GM12864 (cell line): ENCODE data around the gene IPO5.

Source experiments
- DNase-seq: peaks from one replicate; pipeline ENCODE4 v3.0.0-alpha.2; 2011; ENCODE audit warnings: low read depth
- H3K4me3 ChIP-seq: 2 replicates; pipeline ENCODE4 v1.5.1; 2011; ENCODE audit warnings: mild to moderate bottlenecking, low read depth, low read length, control low read depth
- CTCF ChIP-seq: IDR thresholded peaks from 2 replicates; pipeline ENCODE4 v1.5.1; 2011; ENCODE audit warnings: low read depth, mild to moderate bottlenecking, moderate library complexity, low read length, control low read depth, inconsistent platforms; ENCODE audit errors: missing control alignments

The IPO5 gene

DNA sequence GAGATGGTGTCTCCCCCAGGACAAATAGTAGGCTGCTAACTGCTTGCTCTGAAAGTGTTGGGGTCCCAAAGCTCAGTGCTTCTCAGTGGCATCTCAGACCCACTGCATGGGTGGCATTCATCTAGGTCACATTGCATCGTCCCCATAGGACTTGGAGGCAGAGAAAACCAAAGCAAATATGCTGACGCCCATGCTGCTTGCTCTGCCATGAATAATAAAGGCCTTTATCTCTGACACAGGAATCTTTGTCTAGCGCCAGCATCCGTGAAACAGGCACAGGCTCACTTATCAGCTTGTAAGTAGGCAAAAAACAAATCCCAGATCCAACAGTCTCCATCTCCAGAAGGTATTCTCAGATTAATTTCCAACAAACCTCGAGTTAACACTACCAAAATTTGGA lies 18.9 kb upstream of the IPO5 start:
- no peak for DNase-seq
- no peak overlapping the region for H3K4me3 ChIP-seq
- no peak for TF ChIP-seq CTCF

DNA sequence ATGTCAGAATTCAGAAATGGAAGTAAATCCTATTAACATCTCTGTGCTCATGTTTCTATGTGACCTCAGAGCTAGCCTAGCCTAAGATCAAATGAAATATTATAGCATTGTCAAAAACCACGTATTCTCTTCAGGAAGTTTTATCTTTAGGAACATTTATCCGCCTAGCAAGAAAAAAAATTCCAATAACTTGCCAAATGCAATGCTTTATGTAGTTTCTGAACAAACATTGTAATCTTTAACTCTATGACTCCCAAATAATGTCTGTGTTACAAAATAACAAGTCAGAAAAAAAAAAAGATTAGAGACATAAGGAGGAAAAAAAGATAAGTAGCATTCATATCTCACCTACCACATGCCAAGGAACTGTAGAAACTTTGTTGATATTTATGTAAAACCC lies 18.4 kb upstream of the IPO5 start:
- no peak for TF ChIP-seq CTCF
- no peak overlapping the region for H3K4me3 ChIP-seq
- no peak for DNase-seq

DNA sequence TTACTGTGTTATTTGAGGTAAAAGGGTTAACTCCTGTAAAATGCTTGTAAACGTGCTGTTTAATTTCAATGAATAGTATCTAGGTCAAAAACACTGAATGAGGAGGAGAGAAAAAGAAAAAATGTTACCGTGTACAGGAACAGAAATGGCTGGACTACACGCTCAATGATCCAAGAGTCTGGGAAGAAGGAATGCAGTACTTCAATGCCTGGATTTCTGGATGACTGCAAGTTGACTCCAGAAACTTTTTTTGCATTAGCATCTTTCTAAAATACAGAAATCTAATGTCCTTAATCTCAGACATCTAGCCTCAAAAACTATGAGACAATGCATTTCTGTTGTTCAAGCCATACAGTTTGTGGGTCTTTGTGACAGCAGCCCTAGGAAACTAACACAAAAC lies 17.4 kb upstream of the IPO5 start:
- DNase-seq = no peak
- no peak for TF ChIP-seq CTCF
- no peak overlapping the region for H3K4me3 ChIP-seq

- H3K4me3 ChIP-seq = no peak overlapping the region
- TF ChIP-seq CTCF = no peak
- no peak for DNase-seq
Measured at GRCh38 chr13:97938706-97939475, 14.6 kb upstream of the IPO5 start.

DNA sequence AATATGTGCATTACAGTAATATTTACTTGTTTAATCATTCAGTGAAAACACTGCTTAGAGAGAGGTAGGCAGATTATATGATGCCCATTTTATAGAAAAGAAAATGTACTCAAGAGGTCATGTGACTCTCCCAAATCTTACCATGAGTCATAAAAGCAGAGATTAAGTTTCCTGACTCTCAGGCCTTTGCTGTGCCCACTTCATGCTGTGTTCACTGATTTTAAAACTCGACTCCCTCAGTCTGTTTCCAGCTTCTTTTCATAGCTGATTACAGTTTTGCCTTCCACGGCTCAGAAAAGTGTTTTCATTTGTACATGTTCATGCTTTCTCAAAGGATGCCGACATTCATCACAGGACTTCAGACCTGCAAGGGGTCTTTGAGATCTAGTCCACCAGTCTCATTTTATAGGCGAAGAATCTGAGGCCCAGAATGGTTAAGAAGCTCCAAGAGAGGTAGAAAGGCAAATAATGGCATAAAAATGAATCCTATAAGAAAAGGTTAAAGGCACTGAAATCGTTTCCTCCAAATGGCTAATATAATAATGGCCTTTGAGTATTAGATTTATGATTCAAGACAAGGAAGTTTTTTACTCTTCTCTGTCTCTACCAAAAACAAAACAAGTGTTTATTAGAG lies 9.0 kb upstream of the IPO5 start:
- no peak for DNase-seq
- no peak for TF ChIP-seq CTCF
- H3K4me3 ChIP-seq = no peak overlapping the region

- no peak for DNase-seq
- H3K4me3 ChIP-seq = no peak overlapping the region
- no peak for TF ChIP-seq CTCF
Measured at GRCh38 chr13:97945342-97945741, 8.1 kb upstream of the IPO5 start.
